Activated T-helper 9 cell treated with anti-CD3 and anti-CD28 coated beads, Interleukin-2, amount 50 U/mL, for 16 hours (primary cell): ENCODE measurements around the gene KYNU.
"Not testable (repeated sequence)": the region's sequence is repeated elsewhere in the genome, so short reads cannot be mapped to it uniquely, and the experiment has no call there.

ENCODE experiments used
- DNase-seq: peaks from one replicate; pipeline ENCODE4 v3.0.0-alpha.2; 2020; ENCODE audit warnings: low read depth

Gene KYNU

DNA sequence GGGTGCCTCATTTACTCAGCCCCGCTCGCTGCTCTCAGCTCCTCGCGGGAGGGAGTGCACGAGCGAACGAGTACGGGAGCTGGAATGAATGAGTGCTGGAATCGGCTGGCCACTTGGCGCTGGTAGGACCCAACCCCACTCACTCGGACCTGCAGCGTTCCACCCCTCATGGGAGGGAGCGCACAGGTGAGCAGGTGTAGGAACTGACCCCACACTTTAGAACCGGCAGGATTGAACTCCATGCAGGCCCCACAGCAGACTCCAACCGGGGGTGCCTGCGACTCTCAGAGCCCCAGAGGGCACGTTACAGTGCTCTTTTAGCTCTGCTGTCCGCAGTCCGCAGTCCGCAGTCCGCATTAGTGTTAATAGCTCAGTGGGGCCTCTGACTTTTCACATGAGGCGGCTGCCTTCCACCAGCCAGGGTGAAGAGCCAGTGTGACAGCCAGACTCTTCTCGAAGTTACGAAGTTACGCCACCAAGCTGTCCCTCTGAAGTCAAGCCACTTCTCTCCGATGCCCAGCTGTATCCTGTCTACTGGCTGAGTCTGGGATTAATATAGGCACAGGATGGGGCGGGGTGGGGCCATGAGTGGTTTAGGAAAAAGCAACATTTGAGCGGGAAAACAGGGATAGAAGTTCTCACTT lies 149.1 kb downstream of the KYNU start:
- no peak for DNase-seq

- no peak for DNase-seq
These were observed 151.7 kb downstream of the KYNU start for GRCh38 chr2:143029141-143029540.

- no peak for DNase-seq
These were observed 152.7 kb downstream of the KYNU start for GRCh38 chr2:143030127-143030526.

DNA sequence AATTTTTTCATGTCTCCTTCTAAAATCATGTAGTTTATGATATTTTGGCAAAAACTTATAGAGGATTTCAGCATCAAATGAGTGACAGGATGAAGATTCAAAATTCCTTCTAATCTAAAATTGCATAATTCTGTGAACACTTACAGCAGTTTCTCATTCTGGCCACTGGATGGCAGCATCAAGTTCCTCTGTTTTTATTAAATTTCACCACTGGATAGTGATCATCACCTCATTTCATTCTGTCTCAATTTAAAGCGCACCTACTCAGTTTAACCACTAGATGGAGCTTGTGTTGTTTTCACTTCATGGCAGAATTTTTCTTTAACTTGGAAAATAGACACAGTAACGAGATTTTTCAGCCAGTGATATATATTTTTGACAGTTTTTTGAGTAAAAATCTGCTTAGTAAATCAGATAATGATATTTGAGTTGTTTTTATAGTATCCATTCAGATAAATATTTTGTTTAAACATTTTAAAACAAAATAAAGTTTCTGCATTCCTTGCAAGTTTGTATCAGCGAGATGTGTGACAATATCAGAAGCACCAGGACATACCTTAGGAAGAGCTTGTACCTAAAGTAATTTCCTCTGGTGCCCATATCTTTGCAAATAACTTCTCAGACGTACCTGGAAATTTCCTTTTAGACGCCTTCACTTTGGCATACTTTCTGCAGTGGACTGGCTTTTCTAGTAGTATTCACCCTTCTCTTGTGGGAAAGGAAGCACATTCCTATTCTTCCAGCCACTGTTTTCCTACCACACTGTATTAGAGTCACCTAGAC lies 157.0 kb downstream of the KYNU start:
- DNase-seq: peak; percentile 13

- no peak for DNase-seq
These were observed 174.0 kb downstream of the KYNU start for GRCh38 chr2:143051465-143051864.

DNA sequence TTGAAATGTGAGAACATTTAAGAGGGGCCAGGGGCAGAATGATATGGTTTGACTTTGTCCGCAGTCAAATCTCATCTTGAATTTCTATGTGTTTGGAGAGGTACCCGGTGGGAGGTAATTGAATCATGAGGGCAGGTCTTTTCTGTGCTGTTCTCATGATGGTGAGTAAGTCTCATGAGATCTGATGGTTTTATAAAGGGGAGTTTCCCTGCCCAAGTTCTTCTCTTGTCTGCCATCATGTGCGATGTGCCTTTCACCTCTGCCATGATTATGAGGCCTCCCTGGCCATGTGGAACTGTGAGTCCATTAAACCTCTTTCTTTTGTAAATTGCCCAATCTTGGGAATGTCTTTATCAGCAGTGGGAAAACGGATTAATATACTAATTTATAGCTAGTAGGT lies 176.0 kb downstream of the KYNU start:
- not testable (repeated sequence) for DNase-seq

DNA sequence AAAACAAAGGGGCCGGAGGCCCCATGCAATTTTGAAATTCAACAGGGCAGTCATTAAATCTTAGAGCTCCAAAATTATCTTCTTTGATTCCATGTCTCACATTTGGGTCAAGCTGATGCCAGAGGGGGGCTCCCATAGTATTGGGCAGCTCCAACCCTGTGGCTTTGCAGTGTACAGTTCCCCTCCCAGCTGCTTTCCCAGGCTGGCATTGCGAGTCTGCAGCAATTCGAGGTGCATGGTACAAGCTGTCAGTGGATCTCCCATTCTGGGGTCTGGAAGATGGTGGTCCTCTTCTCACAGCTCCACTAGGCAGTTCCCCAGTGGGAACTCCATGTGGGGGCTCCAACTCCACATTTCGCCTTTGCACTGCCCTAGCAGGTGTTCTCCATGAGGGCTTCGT lies 179.1 kb downstream of the KYNU start:
- no peak for DNase-seq

DNA sequence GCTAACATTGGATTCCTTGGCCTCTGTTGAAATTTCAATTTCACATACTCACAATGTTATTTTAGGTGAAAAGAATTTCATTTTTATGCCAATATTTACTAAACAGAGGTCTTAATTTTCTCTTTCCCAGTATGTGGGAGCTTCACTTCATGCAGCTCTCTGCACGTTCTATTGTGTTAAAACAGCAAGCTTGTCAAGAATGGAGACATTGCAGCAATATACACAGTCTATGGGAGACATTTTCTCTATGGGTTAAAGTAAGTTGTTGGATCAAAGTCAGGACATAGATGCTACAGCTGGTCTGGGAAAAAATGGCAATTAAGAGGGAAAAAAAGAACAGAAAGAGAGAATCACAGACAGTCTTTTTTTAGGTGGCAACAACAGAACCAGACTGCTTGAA lies 181.4 kb downstream of the KYNU start:
- DNase-seq: no peak

GRCh38 chr2:143063612-143064200 lies 186.2 kb downstream of the KYNU start:
- no peak for DNase-seq

GRCh38 chr2:143068094-143068493 lies 190.6 kb downstream of the KYNU start:
- no peak for DNase-seq

- no peak for DNase-seq
These were observed 191.0 kb downstream of the KYNU start for GRCh38 chr2:143068509-143068908.

- DNase-seq: no peak
These were observed 193.2 kb downstream of the KYNU start for GRCh38 chr2:143070704-143071103.

DNA sequence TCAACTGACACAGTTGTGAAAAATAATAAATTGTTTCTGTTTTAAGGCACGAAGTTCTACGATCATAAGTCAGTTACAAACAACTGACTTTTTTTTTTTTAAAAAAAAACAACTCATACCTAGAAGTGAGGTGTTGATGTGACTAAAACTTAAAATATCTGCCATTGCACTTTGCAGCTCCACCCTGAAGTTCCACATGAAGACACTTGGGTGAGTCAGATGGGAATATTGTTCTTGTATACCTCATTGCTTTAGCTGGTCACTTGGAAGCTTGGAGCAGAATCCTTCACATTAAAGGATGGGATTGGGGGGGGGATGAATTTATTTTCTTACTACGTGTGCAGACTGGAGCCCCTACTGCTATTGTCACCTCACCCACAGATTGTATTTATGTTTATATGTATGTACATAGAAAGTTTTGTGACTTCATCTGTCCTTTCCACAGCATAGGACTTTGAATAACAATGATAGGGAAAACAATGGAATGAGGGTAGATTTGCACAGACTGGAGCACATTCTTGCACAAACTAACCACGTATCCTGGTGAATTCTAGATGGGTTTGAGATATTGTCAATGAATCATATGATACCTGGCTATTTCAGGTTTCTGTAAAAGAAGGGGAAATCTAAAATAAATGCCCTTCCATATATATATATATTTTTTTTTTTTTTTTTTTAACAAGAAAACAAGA lies 193.9 kb downstream of the KYNU start:
- no peak for DNase-seq

GRCh38 chr2:143074913-143075312 lies 197.4 kb downstream of the KYNU start:
- not testable (repeated sequence) for DNase-seq

DNA sequence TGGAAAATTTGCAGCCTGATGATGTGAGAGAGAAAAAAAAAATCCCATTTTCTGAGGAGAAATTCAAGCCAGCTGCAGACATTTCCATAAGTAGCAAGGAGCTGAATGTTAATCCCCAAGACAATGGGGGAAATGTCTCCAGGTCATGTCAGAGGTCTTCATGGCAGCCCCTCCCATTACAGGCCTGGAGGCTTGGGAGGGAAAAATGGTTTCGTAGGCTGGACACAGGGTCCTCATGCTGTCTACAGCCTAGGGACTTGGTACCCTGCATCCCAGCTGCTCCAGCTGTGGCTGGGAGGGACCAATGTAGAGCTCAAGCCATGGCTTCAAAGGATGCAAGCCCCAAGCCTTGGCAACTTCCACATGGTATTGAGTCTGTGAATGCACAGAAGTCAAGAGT lies 198.2 kb downstream of the KYNU start:
- no peak for DNase-seq

DNA sequence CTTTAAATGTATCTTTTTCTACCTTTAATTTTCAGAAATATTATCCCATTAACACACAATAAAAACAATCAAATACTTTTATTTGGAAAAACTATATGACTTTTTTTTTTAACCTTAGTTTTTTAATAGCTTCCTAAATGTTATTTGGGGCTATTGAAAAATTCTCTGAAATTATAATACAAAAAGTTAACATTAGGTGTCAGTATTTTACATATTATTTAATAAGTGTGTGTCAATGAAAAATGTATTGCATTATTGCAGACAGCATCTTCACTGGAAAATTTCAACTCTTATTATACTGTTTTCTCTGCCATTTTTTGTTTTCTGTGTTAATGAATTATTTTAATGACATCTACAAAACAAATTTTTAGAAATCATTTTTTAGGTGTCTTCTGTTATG lies 200.6 kb downstream of the KYNU start:
- no peak for DNase-seq

DNA sequence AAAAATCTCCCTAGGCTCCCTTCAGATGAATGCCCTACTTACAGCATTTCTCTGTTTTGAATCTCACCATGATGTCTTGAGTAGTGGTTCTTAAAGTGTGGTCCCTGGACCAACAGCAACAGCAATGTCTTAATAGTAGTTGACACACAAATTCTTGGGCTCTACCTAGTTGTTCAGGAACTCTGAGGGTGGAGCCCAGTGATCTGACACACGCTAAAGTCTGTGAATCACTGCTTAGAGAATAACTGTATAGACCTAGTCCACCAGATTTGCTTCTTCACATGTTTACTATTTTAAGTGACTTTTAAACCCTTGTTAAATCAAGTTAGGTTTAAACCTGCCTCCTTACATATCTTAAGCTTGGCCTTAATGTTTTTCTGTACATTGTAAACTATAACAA lies 204.2 kb downstream of the KYNU start:
- no peak for DNase-seq

- DNase-seq: no peak
These were observed 206.2 kb downstream of the KYNU start for GRCh38 chr2:143083636-143084035.

GRCh38 chr2:143084462-143084861 lies 207.0 kb downstream of the KYNU start:
- DNase-seq: no peak

GRCh38 chr2:143085125-143085784 lies 207.8 kb downstream of the KYNU start:
- DNase-seq: no peak

DNA sequence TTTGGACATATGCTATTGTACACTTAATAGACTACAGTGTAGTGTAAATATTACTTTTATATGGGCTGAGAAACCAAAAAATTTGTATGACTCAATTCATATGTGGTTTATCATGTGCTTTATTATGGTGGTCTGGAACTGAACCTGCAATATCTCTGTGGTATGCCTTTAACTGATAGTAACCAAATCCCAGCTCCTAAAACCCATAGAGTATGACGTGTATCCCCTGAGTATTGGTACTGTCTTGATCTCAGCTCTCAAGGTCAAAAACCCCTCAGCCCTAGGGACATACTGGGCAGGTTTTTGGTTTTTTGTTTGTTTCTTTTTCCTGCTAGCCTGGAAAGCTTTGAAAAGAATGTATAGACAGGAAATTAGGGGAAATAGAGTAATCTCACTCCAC lies 209.6 kb downstream of the KYNU start:
- DNase-seq: no peak

DNA sequence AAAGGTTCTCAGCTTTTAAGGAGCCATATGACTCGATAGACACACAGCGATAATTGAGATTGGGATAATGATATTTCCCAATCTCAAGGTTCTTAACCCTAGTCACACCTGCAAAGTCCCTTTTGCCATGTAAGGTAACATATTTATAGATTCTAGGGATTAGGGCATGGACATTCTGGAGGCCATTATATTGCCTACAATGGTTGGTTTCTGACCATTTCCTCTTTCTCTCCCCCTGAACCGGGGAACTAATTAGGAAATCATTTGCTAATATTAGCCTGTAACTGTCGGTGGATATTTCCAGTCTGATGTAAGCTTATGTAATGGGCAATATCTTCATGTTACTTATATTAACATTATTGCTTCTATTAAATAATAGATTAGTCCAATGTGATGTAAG lies 210.9 kb downstream of the KYNU start:
- DNase-seq: no peak
